Mesendoderm (in vitro differentiated cells): ENCODE results near the gene POLR2F.
A peak's percentile ranks its signal among the peaks of the same experiment; 100 is the strongest.

Source experiments
- DNase-seq: peaks from one replicate; pipeline ENCODE4 v3.0.0; 2013
- H2AK5ac ChIP-seq: 2 replicates; pipeline ENCODE4 v1.6.1; 2013; ENCODE audit warnings: low read length, inconsistent platforms
- H2BK120ac ChIP-seq: 2 replicates; pipeline ENCODE4 v1.6.1; 2013; ENCODE audit warnings: low read depth, mild to moderate bottlenecking, low read length, moderate library complexity, mixed read lengths
- H2BK15ac ChIP-seq: replicated peaks from 2 replicates; pipeline ENCODE4 v1.6.1; 2013; ENCODE audit warnings: low read depth, mild to moderate bottlenecking, moderate library complexity
- H2BK5ac ChIP-seq: 2 replicates; pipeline ENCODE4 v1.6.1; 2013; ENCODE audit warnings: low read length, inconsistent platforms
- H3K18ac ChIP-seq: 2 replicates; pipeline ENCODE4 v1.6.1; 2013; ENCODE audit warnings: mild to moderate bottlenecking, low read length, mixed read lengths
- H3K23ac ChIP-seq: one replicate; pipeline ENCODE4 v1.6.1; 2013; ENCODE audit warnings: low read length
- H3K27ac ChIP-seq: 2 replicates; pipeline ENCODE4 v1.5.1; 2013; ENCODE audit warnings: low read depth, mild to moderate bottlenecking, inconsistent platforms, low read length, moderate library complexity
- H3K27me3 ChIP-seq: 2 replicates; pipeline ENCODE4 v1.6.1; 2013; ENCODE audit warnings: low read length, control low read depth, mild to moderate bottlenecking, inconsistent platforms; ENCODE audit not compliant: insufficient read depth, poor library complexity
- H3K36me3 ChIP-seq: 2 replicates; pipeline ENCODE4 v1.6.1; 2013; ENCODE audit warnings: low read length, inconsistent platforms; ENCODE audit not compliant: control insufficient read depth, insufficient read depth
- H3K4ac ChIP-seq: one replicate; pipeline ENCODE4 v1.6.1; 2013; ENCODE audit warnings: low read depth, mild to moderate bottlenecking, low read length, moderate library complexity
- H3K4me1 ChIP-seq: 2 replicates; pipeline ENCODE4 v1.6.1; 2013; ENCODE audit warnings: low read depth, low read length, inconsistent platforms; ENCODE audit not compliant: control insufficient read depth
- H3K4me2 ChIP-seq: 2 replicates; pipeline ENCODE4 v1.6.1; 2013; ENCODE audit warnings: low read length
- H3K4me3 ChIP-seq: 2 replicates; pipeline ENCODE4 v1.5.1; 2013; ENCODE audit warnings: mild to moderate bottlenecking, low read length
- H3K56ac ChIP-seq: one replicate; pipeline ENCODE4 v1.6.1; 2013; ENCODE audit warnings: low read length
- H3K79me1 ChIP-seq: 2 replicates; pipeline ENCODE4 v1.6.1; 2013; ENCODE audit warnings: low read length, inconsistent platforms
- H3K79me2 ChIP-seq: 2 replicates; pipeline ENCODE4 v1.6.1; 2013; ENCODE audit warnings: mild to moderate bottlenecking, low read length; ENCODE audit not compliant: control insufficient read depth, insufficient read depth
- H3K9ac ChIP-seq: 2 replicates; pipeline ENCODE4 v1.6.1; 2013; ENCODE audit warnings: low read length, inconsistent platforms
- H4K5ac ChIP-seq: one replicate; pipeline ENCODE4 v1.6.1; 2013; ENCODE audit warnings: low read length
- H4K8ac ChIP-seq: one replicate; pipeline ENCODE4 v1.6.1; 2013; ENCODE audit warnings: low read depth, mild to moderate bottlenecking, control low read depth, low read length, moderate library complexity
- WGBS: extraction: QIAGEN DNeasy Blood & Tissue Kit; methylation state at CpG from one replicate; pipeline ENCODE4 v1.1.7; 2013; ENCODE audit warnings: low lambda C conversion rate, missing lambda C conversion rate; ENCODE audit not compliant: insufficient coverage; ENCODE audit errors: extremely low coverage; 5-methylcytosine and 5-hydroxymethylcytosine counted together

The POLR2F gene

GRCh38 chr22:38012604-38013072, 59.1 kb downstream of the POLR2F start:
- no peak overlapping the region for H3K56ac ChIP-seq
- no peak overlapping the region for H3K27ac ChIP-seq
- H3K23ac ChIP-seq, result no peak overlapping the region
- H2BK15ac ChIP-seq, result no peak overlapping the region
- no peaks in the 10 kb centered on the region for H3K27me3 ChIP-seq
- no peak for DNase-seq
- H3K4me2 ChIP-seq, result no peak overlapping the region
- no peaks in the 10 kb centered on the region for H3K36me3 ChIP-seq
- no peaks in the 10 kb centered on the region for H3K79me2 ChIP-seq
- H3K18ac ChIP-seq, result no peak overlapping the region
- H3K4me1 ChIP-seq, result no peaks in the 10 kb centered on the region
- no peak overlapping the region for H2AK5ac ChIP-seq
- H2BK120ac ChIP-seq, result no peak overlapping the region
- H2BK5ac ChIP-seq, result no peak overlapping the region
- H3K9ac ChIP-seq, result no peak overlapping the region
- H3K4ac ChIP-seq, result no peak overlapping the region
- H4K8ac ChIP-seq, result no peak overlapping the region
- H4K5ac ChIP-seq, result no peak overlapping the region
- WGBS, result no CpG with 5 or more reads among the region's 7 CpGs
- H3K79me1 ChIP-seq, result no peaks in the 10 kb centered on the region
- no peak overlapping the region for H3K4me3 ChIP-seq

- no peak for DNase-seq
- H4K8ac ChIP-seq, result no peak overlapping the region
- no peaks in the 10 kb centered on the region for H3K27me3 ChIP-seq
- WGBS, result no CpG with 5 or more reads among the region's 1 CpG
- no peak overlapping the region for H2BK5ac ChIP-seq
- H3K4me1 ChIP-seq, result no peaks in the 10 kb centered on the region
- no peak overlapping the region for H3K9ac ChIP-seq
- H3K27ac ChIP-seq, result no peak overlapping the region
- no peak overlapping the region for H3K23ac ChIP-seq
- no peak overlapping the region for H3K18ac ChIP-seq
- H3K4me2 ChIP-seq, result no peak overlapping the region
- H3K56ac ChIP-seq, result no peak overlapping the region
- no peak overlapping the region for H4K5ac ChIP-seq
- H2BK120ac ChIP-seq, result no peak overlapping the region
- no peaks in the 10 kb centered on the region for H3K36me3 ChIP-seq
- H2AK5ac ChIP-seq, result no peak overlapping the region
- no peak overlapping the region for H3K4ac ChIP-seq
- H3K79me1 ChIP-seq, result no peaks in the 10 kb centered on the region
- no peak overlapping the region for H2BK15ac ChIP-seq
- H3K4me3 ChIP-seq, result no peak overlapping the region
- H3K79me2 ChIP-seq, result no peaks in the 10 kb centered on the region
Observed at GRCh38 chr22:38014083-38014482, 60.6 kb downstream of the POLR2F start.

DNA sequence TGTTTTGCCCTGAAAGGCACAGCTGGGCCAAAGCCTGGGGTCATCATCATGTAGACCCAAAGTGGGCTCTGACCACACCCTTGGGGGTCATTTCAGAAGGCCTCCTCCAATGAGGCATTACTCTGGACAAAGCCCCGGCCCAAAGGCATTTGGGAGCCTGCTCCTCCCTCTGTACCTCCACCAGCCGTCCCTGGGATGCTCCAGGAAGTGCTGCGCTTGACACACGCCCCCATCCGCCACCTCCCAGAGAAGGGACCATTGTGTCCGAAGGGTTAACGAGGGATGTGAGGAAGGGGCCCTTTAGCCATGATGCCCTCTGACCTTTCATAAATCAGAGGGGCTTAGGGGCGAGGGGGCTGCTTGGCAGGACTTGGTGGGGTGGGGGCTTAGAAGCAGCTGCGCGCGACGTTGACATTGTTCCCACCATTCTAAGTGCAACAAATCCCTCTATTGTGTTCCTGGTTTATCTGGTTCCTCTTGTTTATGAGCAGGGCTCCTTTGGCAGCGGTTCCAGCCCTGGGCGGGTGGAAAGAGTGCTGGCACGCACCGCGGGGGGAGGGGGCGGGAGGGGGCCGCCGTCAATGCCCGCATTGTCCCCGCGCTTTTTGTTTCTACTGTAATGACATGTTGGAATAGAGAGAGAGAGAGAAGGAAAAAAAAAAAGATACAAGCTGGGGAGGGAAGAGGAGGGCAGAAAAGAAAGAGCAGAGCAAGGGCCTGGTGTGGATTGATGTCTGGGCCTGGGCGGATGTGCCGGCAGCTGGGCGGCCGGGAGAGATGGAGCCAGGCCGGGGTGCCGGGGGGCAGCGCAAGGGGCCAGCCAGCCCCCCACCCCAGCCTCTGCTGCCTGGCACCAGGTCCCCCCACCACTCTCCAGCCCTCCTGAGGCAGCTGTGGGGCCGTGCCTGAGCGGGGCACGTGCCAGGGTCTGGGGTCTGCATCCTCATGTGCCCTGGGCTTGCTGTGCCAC, 63.0 kb downstream of the POLR2F start:
- no CpG with 5 or more reads among the region's 33 CpGs for WGBS
- Histone ChIP-seq H3K4me1 (no peaks in the 10 kb centered on the region), H3K27ac (no peak overlapping the region), H2BK120ac (no peak overlapping the region), H3K18ac (no peak overlapping the region), H2BK15ac (no peak overlapping the region), H3K79me1 (no peaks in the 10 kb centered on the region), H3K27me3 (no peaks in the 10 kb centered on the region), H3K4me2 (no peak overlapping the region), H3K23ac (no peak overlapping the region), H3K4ac (no peak overlapping the region), H3K56ac (peak overlapping the region; percentile 56), H3K4me3 (no peak overlapping the region), H4K5ac (no peak overlapping the region), H2AK5ac (no peak overlapping the region), H3K79me2 (no peaks in the 10 kb centered on the region), H2BK5ac (no peak overlapping the region), H4K8ac (no peak overlapping the region), H3K9ac (no peak overlapping the region), H3K36me3 (no peaks in the 10 kb centered on the region)
- peak; percentile 38 for DNase-seq

DNA sequence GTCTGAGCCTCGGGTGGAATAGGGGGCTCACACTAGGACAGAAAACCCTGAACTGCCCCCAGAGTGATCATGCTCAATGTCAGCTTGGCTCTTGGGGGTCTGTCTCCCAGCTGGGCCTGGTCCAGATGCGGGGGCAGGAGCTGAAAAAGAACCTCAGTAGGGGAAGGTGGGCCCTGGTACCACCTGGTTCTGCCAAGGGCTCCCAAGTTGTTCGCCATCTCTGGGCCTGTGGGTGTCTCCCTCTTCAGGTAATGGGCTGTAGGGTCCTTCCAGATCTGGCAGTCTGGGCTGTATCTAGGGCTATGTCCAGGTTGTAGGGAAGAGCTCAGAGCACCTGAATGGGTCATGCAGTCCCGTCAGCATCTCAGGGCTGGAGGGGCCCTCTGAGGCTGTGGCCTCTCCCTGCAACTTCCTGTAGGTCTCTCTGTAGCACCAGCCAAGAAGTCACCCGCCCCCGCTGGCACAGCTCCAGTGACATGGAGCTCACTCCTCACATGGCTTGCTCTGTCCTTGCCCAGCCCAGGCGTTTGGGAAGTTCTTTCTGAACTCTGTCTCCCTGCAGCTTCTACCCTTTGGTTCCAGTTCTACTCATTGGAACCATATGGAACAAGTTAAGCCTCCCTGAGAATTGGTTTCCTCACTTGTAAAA, 63.9 kb downstream of the POLR2F start:
- H3K4me1 ChIP-seq, result no peaks in the 10 kb centered on the region
- no peak for DNase-seq
- H2AK5ac ChIP-seq, result no peak overlapping the region
- H3K27me3 ChIP-seq, result no peaks in the 10 kb centered on the region
- H2BK120ac ChIP-seq, result no peak overlapping the region
- H3K79me1 ChIP-seq, result no peaks in the 10 kb centered on the region
- no peak overlapping the region for H3K4ac ChIP-seq
- no peak overlapping the region for H3K27ac ChIP-seq
- H2BK5ac ChIP-seq, result no peak overlapping the region
- no peak overlapping the region for H4K8ac ChIP-seq
- no peak overlapping the region for H3K23ac ChIP-seq
- no peak overlapping the region for H3K18ac ChIP-seq
- H3K4me2 ChIP-seq, result no peak overlapping the region
- no peak overlapping the region for H2BK15ac ChIP-seq
- no peaks in the 10 kb centered on the region for H3K36me3 ChIP-seq
- H3K56ac ChIP-seq, result no peak overlapping the region
- no peak overlapping the region for H3K9ac ChIP-seq
- no CpG with 5 or more reads among the region's 7 CpGs for WGBS
- no peak overlapping the region for H4K5ac ChIP-seq
- no peaks in the 10 kb centered on the region for H3K79me2 ChIP-seq
- H3K4me3 ChIP-seq, result no peak overlapping the region

- H4K5ac ChIP-seq, result no peak overlapping the region
- no peak overlapping the region for H4K8ac ChIP-seq
- H3K27me3 ChIP-seq, result no peaks in the 10 kb centered on the region
- H2BK15ac ChIP-seq, result no peak overlapping the region
- H3K18ac ChIP-seq, result no peak overlapping the region
- no peak overlapping the region for H2BK120ac ChIP-seq
- H3K4me3 ChIP-seq, result no peak overlapping the region
- H3K27ac ChIP-seq, result no peak overlapping the region
- H3K4me1 ChIP-seq, result no peaks in the 10 kb centered on the region
- H3K79me1 ChIP-seq, result no peaks in the 10 kb centered on the region
- no peak overlapping the region for H2BK5ac ChIP-seq
- H3K79me2 ChIP-seq, result no peaks in the 10 kb centered on the region
- DNase-seq, result no peak
- no peak overlapping the region for H2AK5ac ChIP-seq
- no CpG with 5 or more reads among the region's 12 CpGs for WGBS
- H3K4me2 ChIP-seq, result no peak overlapping the region
- H3K4ac ChIP-seq, result no peak overlapping the region
- H3K36me3 ChIP-seq, result no peaks in the 10 kb centered on the region
- no peak overlapping the region for H3K9ac ChIP-seq
- no peak overlapping the region for H3K23ac ChIP-seq
- H3K56ac ChIP-seq, result no peak overlapping the region
Observed at GRCh38 chr22:38017939-38018885, 64.7 kb downstream of the POLR2F start.
